ENCODE data around the gene PPP2R2B.

The PPP2R2B gene

GRCh38 chr5:146687630-146688029, 190.9 kb downstream of the PPP2R2B start:
- 90% methylated on average over 2 of the region's 4 CpGs for WGBS

DNA sequence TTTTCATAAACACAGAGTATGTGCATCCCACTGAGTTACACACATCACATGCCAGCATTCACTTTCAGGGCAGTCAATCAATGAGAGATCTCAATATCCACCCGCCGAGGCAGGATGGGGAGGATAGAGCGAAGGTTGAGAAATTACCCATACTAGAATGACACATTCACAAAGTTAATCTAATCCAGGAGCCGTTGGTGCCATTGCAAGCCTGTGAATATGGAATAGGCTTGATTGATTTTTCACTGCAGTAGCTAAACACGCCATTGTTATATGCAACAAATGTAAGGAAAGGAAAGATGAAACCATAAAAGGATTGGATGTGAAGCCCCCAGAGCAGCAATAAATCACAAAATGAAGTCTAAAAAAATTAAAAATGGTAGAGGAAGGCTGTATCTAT, 194.7 kb downstream of the PPP2R2B start:
- no peak overlapping the region for H2BK12ac ChIP-seq (ENCODE audit: low read length in 2 of 2)
- no peak overlapping the region for H4K91ac ChIP-seq (ENCODE audit: low read length)
- no peak overlapping the region for H3K9ac ChIP-seq (ENCODE audit: low read length)
- H2BK5ac ChIP-seq (ENCODE audit: low read depth, low read length, poor library complexity, severe bottlenecking), result no peak overlapping the region
- H3K79me1 ChIP-seq (replicated peaks; ENCODE audit: low read length, poor library complexity, severe bottlenecking), result no peaks in the 10 kb centered on the region
- no peaks in the 10 kb centered on the region for H3K27me3 ChIP-seq (ENCODE audit: control insufficient read depth in 1 of 2, insufficient read depth in 1 of 2, low read length in 2 of 2)
- no peak overlapping the region for H3K27ac ChIP-seq (ENCODE audit: low read length, poor library complexity, severe bottlenecking)
- DNase-seq, result no peak
- H3K4me2 ChIP-seq (ENCODE audit: low read length, poor library complexity, severe bottlenecking), result no peak overlapping the region
- 88% methylated on average over 4 of the region's 5 CpGs for WGBS
- no peak overlapping the region for H2AK5ac ChIP-seq (ENCODE audit: low read length, severe bottlenecking)
- no peaks in the 10 kb centered on the region for H3K4me1 ChIP-seq (ENCODE audit: control insufficient read depth, insufficient read depth, low read depth, low read length)
- no peaks in the 10 kb centered on the region for H3K9me3 ChIP-seq (ENCODE audit: control insufficient read depth, low read length)
- H2AFZ ChIP-seq (ENCODE audit: low read depth, low read length), result no peak overlapping the region
- H3K18ac ChIP-seq (ENCODE audit: low read depth in 1 of 2, low read length in 2 of 2), result no peak overlapping the region
- no peak overlapping the region for H2BK120ac ChIP-seq (ENCODE audit: low read depth, low read length)
- no peak overlapping the region for H4K8ac ChIP-seq (ENCODE audit: low read length)
- H3K14ac ChIP-seq (ENCODE audit: low read length in 2 of 2), result no peak overlapping the region
- no peak overlapping the region for H3K4me3 ChIP-seq (ENCODE audit: insufficient read depth in 1 of 2, low read depth in 1 of 2, low read length in 2 of 2)
- no peak overlapping the region for H3K23ac ChIP-seq (ENCODE audit: low read length in 2 of 2)
- no peaks in the 10 kb centered on the region for H3K36me3 ChIP-seq (ENCODE audit: control insufficient read depth in 1 of 2, insufficient read depth in 2 of 2, low read depth in 1 of 2, low read length in 2 of 2)
- H2BK15ac ChIP-seq (ENCODE audit: low read depth, poor library complexity, severe bottlenecking), result no peak overlapping the region
- H3K4ac ChIP-seq (ENCODE audit: low read depth in 1 of 2, low read length in 2 of 2), result no peak overlapping the region

More at GRCh38 chr5:146687630-146688029, 190.9 kb downstream of the PPP2R2B start:
- no peak overlapping the region for H2BK15ac ChIP-seq (ENCODE audit: low read depth, poor library complexity, severe bottlenecking)
- H4K8ac ChIP-seq (ENCODE audit: low read length), result no peak overlapping the region
- H2BK5ac ChIP-seq (ENCODE audit: low read depth, low read length, poor library complexity, severe bottlenecking), result no peak overlapping the region
- H3K4me1 ChIP-seq (ENCODE audit: control insufficient read depth, insufficient read depth, low read depth, low read length), result no peaks in the 10 kb centered on the region
- no peak overlapping the region for H4K91ac ChIP-seq (ENCODE audit: low read length)
- H3K23ac ChIP-seq (ENCODE audit: low read length in 2 of 2), result no peak overlapping the region
- no peaks in the 10 kb centered on the region for H3K79me1 ChIP-seq (replicated peaks; ENCODE audit: low read length, poor library complexity, severe bottlenecking)
- no peaks in the 10 kb centered on the region for H3K27me3 ChIP-seq (ENCODE audit: control insufficient read depth in 1 of 2, insufficient read depth in 1 of 2, low read length in 2 of 2)
- H2BK12ac ChIP-seq (ENCODE audit: low read length in 2 of 2), result no peak overlapping the region
- H3K9me3 ChIP-seq (ENCODE audit: control insufficient read depth, low read length), result no peaks in the 10 kb centered on the region
- no peak overlapping the region for H3K4ac ChIP-seq (ENCODE audit: low read depth in 1 of 2, low read length in 2 of 2)
- H3K36me3 ChIP-seq (ENCODE audit: control insufficient read depth in 1 of 2, insufficient read depth in 2 of 2, low read depth in 1 of 2, low read length in 2 of 2), result peaks cover 0 to 3% of the 10 kb centered on the region in 2 experiments
- DNase-seq, result no peak
- H3K27ac ChIP-seq (ENCODE audit: low read length, poor library complexity, severe bottlenecking), result no peak overlapping the region
- no peak overlapping the region for H3K4me2 ChIP-seq (ENCODE audit: low read length, poor library complexity, severe bottlenecking)
- H2BK120ac ChIP-seq (ENCODE audit: low read depth, low read length), result no peak overlapping the region
- H3K4me3 ChIP-seq (ENCODE audit: insufficient read depth in 1 of 2, low read depth in 1 of 2, low read length in 2 of 2), result no peak overlapping the region
- no peak overlapping the region for H3K14ac ChIP-seq (ENCODE audit: low read length in 2 of 2)
- no peak overlapping the region for H2AFZ ChIP-seq (ENCODE audit: low read depth, low read length)
- H3K18ac ChIP-seq (ENCODE audit: low read depth in 1 of 2, low read length in 2 of 2), result no peak overlapping the region
- H2AK5ac ChIP-seq (ENCODE audit: low read length, severe bottlenecking), result no peak overlapping the region
- no peak overlapping the region for H3K9ac ChIP-seq (ENCODE audit: low read length)

GRCh38 chr5:146682899-146683532, 195.5 kb downstream of the PPP2R2B start:
- Histone ChIP-seq H3K4ac (ENCODE audit: low read depth in 1 of 2, low read length in 2 of 2) (no peak overlapping the region), H2AFZ (ENCODE audit: low read depth, low read length) (no peak overlapping the region), H3K36me3 (ENCODE audit: control insufficient read depth in 1 of 2, insufficient read depth in 2 of 2, low read depth in 1 of 2, low read length in 2 of 2) (no peaks in the 10 kb centered on the region), H4K91ac (ENCODE audit: low read length) (no peak overlapping the region), H2AK5ac (ENCODE audit: low read length, severe bottlenecking) (no peak overlapping the region), H3K4me3 (ENCODE audit: insufficient read depth in 1 of 2, low read depth in 1 of 2, low read length in 2 of 2) (no peak overlapping the region), H2BK12ac (ENCODE audit: low read length in 2 of 2) (no peak overlapping the region), H3K14ac (ENCODE audit: low read length in 2 of 2) (no peak overlapping the region), H3K27me3 (ENCODE audit: control insufficient read depth in 1 of 2, insufficient read depth in 1 of 2, low read length in 2 of 2) (no peaks in the 10 kb centered on the region), H3K4me1 (ENCODE audit: control insufficient read depth, insufficient read depth, low read depth, low read length) (no peaks in the 10 kb centered on the region), H4K8ac (ENCODE audit: low read length) (no peak overlapping the region), H3K4me2 (ENCODE audit: low read length, poor library complexity, severe bottlenecking) (no peak overlapping the region), H3K27ac (ENCODE audit: low read length, poor library complexity, severe bottlenecking) (no peak overlapping the region), H3K79me1 (replicated peaks; ENCODE audit: low read length, poor library complexity, severe bottlenecking) (no peaks in the 10 kb centered on the region), H2BK120ac (ENCODE audit: low read depth, low read length) (no peak overlapping the region), H3K23ac (ENCODE audit: low read length in 2 of 2) (no peak overlapping the region), H3K9ac (ENCODE audit: low read length) (no peak overlapping the region), H3K9me3 (ENCODE audit: control insufficient read depth, low read length) (no peaks in the 10 kb centered on the region), H3K18ac (ENCODE audit: low read depth in 1 of 2, low read length in 2 of 2) (no peak overlapping the region), H2BK5ac (ENCODE audit: low read depth, low read length, poor library complexity, severe bottlenecking) (no peak overlapping the region), H2BK15ac (ENCODE audit: low read depth, poor library complexity, severe bottlenecking) (no peak overlapping the region)
- DNase-seq, result no peak
- WGBS, result 81% methylated on average over 4 of the region's 5 CpGs

DNA sequence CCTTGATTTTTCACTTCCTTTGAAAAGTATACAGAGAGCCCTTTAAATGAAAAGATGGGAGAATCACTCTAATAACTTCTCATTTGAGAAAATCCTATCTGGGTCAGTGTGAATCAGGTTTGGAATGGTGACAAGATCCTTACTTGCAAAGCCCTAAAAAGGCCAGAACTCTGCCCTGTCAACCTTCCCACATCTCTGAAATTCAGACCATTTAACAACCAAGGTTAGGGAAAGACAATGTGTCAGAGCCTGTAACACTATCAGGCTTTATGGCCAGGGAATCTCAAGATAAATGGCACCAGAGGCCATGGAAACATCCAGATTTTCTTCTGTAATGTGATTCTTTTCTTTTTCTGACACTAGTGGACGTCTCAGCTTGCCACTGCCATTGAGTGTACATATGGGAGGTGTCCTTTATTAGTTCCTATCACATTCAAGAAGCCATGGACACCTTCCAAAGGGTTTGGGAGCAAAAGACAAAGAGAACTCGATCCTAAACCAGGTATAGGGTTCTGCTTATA, 196.9 kb downstream of the PPP2R2B start:
- Histone ChIP-seq H3K9ac (ENCODE audit: low read length) (no peak overlapping the region), H3K9me3 (ENCODE audit: control insufficient read depth, low read length) (no peaks in the 10 kb centered on the region), H3K36me3 (ENCODE audit: control insufficient read depth in 1 of 2, insufficient read depth in 2 of 2, low read depth in 1 of 2, low read length in 2 of 2) (no peaks in the 10 kb centered on the region), H2BK120ac (ENCODE audit: low read depth, low read length) (no peak overlapping the region), H2AFZ (ENCODE audit: low read depth, low read length) (no peak overlapping the region), H2BK5ac (ENCODE audit: low read depth, low read length, poor library complexity, severe bottlenecking) (no peak overlapping the region), H3K4me3 (ENCODE audit: insufficient read depth in 1 of 2, low read depth in 1 of 2, low read length in 2 of 2) (no peak overlapping the region), H3K14ac (ENCODE audit: low read length in 2 of 2) (no peak overlapping the region), H4K8ac (ENCODE audit: low read length) (no peak overlapping the region), H2BK15ac (ENCODE audit: low read depth, poor library complexity, severe bottlenecking) (no peak overlapping the region), H3K23ac (ENCODE audit: low read length in 2 of 2) (no peak overlapping the region), H3K27ac (ENCODE audit: low read length, poor library complexity, severe bottlenecking) (no peak overlapping the region), H3K27me3 (ENCODE audit: control insufficient read depth in 1 of 2, insufficient read depth in 1 of 2, low read length in 2 of 2) (no peaks in the 10 kb centered on the region), H3K4me1 (ENCODE audit: control insufficient read depth, insufficient read depth, low read depth, low read length) (no peaks in the 10 kb centered on the region), H3K79me1 (replicated peaks; ENCODE audit: low read length, poor library complexity, severe bottlenecking) (no peaks in the 10 kb centered on the region), H3K18ac (ENCODE audit: low read depth in 1 of 2, low read length in 2 of 2) (no peak overlapping the region), H3K4ac (ENCODE audit: low read depth in 1 of 2, low read length in 2 of 2) (no peak overlapping the region), H4K91ac (ENCODE audit: low read length) (no peak overlapping the region), H2BK12ac (ENCODE audit: low read length in 2 of 2) (no peak overlapping the region), H2AK5ac (ENCODE audit: low read length, severe bottlenecking) (no peak overlapping the region), H3K4me2 (ENCODE audit: low read length, poor library complexity, severe bottlenecking) (no peak overlapping the region)
- WGBS, result 31% methylated on average over 2 of the region's 2 CpGs
- no peak for DNase-seq

All from mesenchymal stem cell (in vitro differentiated cells and primary cell).